ENCODE measurements around the gene PDE10A. TPM values are rescaled to one million over a fixed set of nuclear protein-coding genes. Genes with fewer than 3 reads are reported as not detected.
"Not testable (repeated sequence)": the region's sequence is repeated elsewhere in the genome, so short reads cannot be mapped to it uniquely, and the experiment has no call there.

The PDE10A gene
- total RNA-seq, 1 donor = 12.7 TPM

GRCh38 chr6:165632194-165632593 is 30.8 kb downstream of the PDE10A start:
- no peak for TF ChIP-seq CTCF (IDR thresholded peaks at IDR 0.05; ENCODE audit: insufficient read depth, low read length)
- DNase-seq (ENCODE audit: low read depth) = peak; percentile 18
- H3K4me3 ChIP-seq (ENCODE audit: low read depth, low read length) = no peak overlapping the region

GRCh38 chr6:165630544-165630953 is 32.5 kb downstream of the PDE10A start:
- no peak for DNase-seq (ENCODE audit: low read depth)

GRCh38 chr6:165628955-165629354 is 34.1 kb downstream of the PDE10A start:
- no peak overlapping the region for H3K4me3 ChIP-seq (ENCODE audit: low read depth, low read length)
- TF ChIP-seq CTCF (IDR thresholded peaks at IDR 0.05; ENCODE audit: insufficient read depth, low read length) = no peak
- no peak for DNase-seq (ENCODE audit: low read depth)

More at GRCh38 chr6:165630544-165630953, 32.5 kb downstream of the PDE10A start:
- no peak overlapping the region for H3K4me3 ChIP-seq (ENCODE audit: low read depth, low read length)
- no peak for TF ChIP-seq CTCF (IDR thresholded peaks at IDR 0.05; ENCODE audit: insufficient read depth, low read length)

- H3K4me3 ChIP-seq (ENCODE audit: low read depth, low read length) = no peak overlapping the region
- no peak for DNase-seq (ENCODE audit: low read depth)
- no peak for TF ChIP-seq CTCF (IDR thresholded peaks at IDR 0.05; ENCODE audit: insufficient read depth, low read length)
Observed at GRCh38 chr6:165627366-165627765, 35.7 kb downstream of the PDE10A start.

GRCh38 chr6:165626711-165627110 is 36.3 kb downstream of the PDE10A start:
- H3K4me3 ChIP-seq (ENCODE audit: low read depth, low read length) = no peak overlapping the region
- no peak for DNase-seq (ENCODE audit: low read depth)
- TF ChIP-seq CTCF (IDR thresholded peaks at IDR 0.05; ENCODE audit: insufficient read depth, low read length) = no peak

- TF ChIP-seq CTCF (IDR thresholded peaks at IDR 0.05; ENCODE audit: insufficient read depth, low read length) = no peak
- DNase-seq (ENCODE audit: low read depth) = no peak
- H3K4me3 ChIP-seq (ENCODE audit: low read depth, low read length) = no peak overlapping the region
Observed at GRCh38 chr6:165624871-165625639, 38.0 kb downstream of the PDE10A start.

GRCh38 chr6:165621940-165622339 is 41.1 kb downstream of the PDE10A start:
- no peak for TF ChIP-seq CTCF (IDR thresholded peaks at IDR 0.05; ENCODE audit: insufficient read depth, low read length)
- no peak for DNase-seq (ENCODE audit: low read depth)
- H3K4me3 ChIP-seq (ENCODE audit: low read depth, low read length) = no peak overlapping the region

GRCh38 chr6:165618891-165619290 is 44.1 kb downstream of the PDE10A start:
- not testable (repeated sequence) for DNase-seq (ENCODE audit: low read depth); H3K4me3 ChIP-seq (ENCODE audit: low read depth, low read length)

Measured in fibroblast of the aortic adventitia (primary cell).